Activated T-helper 17 cell treated with anti-CD3 and anti-CD28 coated beads, Interleukin-2, amount 50 U/mL, for 72 hours (primary cell): Measurements from ENCODE around the gene SI. TPM values are rescaled to one million over a fixed set of nuclear protein-coding genes. Genes with fewer than 3 reads are reported as not detected.
"Not testable (repeated sequence)": the region's sequence is repeated elsewhere in the genome, so short reads cannot be mapped to it uniquely, and the experiment has no call there.

Experiments used
- ATAC-seq: fragments of 150-1000 bp; cut with Tn5 transposase; replicated peaks from 2 replicates; pipeline ENCODE4 v1.10.0; 2021; ENCODE audit warnings: mild to moderate bottlenecking, moderate library complexity
- H3K27ac Mint-ChIP-seq: one replicate; pipeline ENCODE4 v1.8.0; 2022; ENCODE audit warnings: mixed read lengths
- H3K27me3 Mint-ChIP-seq: one replicate; pipeline ENCODE4 v1.8.0; 2022; ENCODE audit warnings: mixed read lengths
- H3K36me3 Mint-ChIP-seq: one replicate; pipeline ENCODE4 v1.8.0; 2022; ENCODE audit warnings: low read depth, mild to moderate bottlenecking, mixed read lengths
- H3K4me1 Mint-ChIP-seq: one replicate; pipeline ENCODE4 v1.8.0; 2022; ENCODE audit warnings: mixed read lengths
- H3K4me3 Mint-ChIP-seq: one replicate; pipeline ENCODE4 v1.8.0; 2022; ENCODE audit warnings: mild to moderate bottlenecking, mixed read lengths
- H3K9me3 Mint-ChIP-seq: one replicate; pipeline ENCODE4 v1.8.0; 2022; ENCODE audit warnings: mixed read lengths
- total RNA-seq, 2 donors: library from RNA; stranded (reverse); gene quantifications; one replicate each; pipeline ENCODE4 v1.2.3, GENCODE V29; 2022

SI gene
- total RNA-seq, result not detected

DNA sequence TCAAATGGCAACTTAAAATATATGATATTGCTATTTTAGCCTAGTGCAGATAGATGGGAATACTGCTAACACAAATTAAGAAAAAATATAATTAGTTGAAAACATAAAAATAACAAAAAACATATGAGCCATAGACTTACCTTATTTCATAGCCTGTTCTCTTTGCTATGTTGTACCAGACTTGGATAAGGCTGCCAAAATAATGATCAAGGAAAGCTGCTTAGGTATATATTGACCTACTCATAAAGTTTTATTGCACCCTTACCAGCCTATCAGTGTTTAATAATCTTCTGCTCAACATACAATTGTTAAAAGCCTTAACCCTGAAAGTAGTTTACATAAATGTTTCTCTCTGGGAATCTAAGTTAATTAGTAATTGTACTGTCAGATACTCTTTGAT, at the start of gene SI:
Gene SI (minus strand): TSS at position 204 of the 400 bp plus-strand sequence. CDS start 2,484 bp downstream, outside the sequence.
- Mint-ChIP-seq H3K4me3 (no peak within 1 kb of the TSS), H3K4me1 (no peaks in the 10 kb centered on the region), H3K27ac (no peak within 1 kb of the TSS), H3K27me3 (no peaks in the 10 kb centered on the region), H3K36me3 (no peaks in the 10 kb centered on the region), H3K9me3 (peaks cover 3% of the 10 kb centered on the region)
- no peak for ATAC-seq

DNA sequence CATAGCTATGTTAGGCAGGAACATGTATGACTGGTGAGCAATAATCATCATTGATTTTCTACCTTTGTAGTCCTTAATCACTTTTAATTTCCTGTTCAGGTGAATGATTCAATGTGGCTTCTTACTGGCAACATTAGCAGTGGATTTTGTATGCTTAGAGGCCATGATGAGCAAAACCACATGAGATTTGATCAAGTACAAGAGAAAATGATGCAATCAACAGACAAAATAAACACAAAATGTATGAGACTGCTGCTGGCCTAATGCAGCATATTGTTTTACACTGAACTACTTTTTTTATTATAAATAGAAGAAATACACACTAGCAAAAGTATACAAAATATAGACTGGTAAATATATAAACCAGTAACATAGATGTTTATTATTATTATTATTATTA, 47.5 kb upstream of the SI start:
- Mint-ChIP-seq H3K9me3 (peaks cover 21% of the 10 kb centered on the region), H3K36me3 (no peaks in the 10 kb centered on the region), H3K4me1 (no peaks in the 10 kb centered on the region), H3K27me3 (no peaks in the 10 kb centered on the region), H3K27ac (no peak overlapping the region), H3K4me3 (no peak overlapping the region)
- ATAC-seq, result no peak

- Mint-ChIP-seq H3K27me3 (no peaks in the 10 kb centered on the region), H3K4me3 (no peak overlapping the region), H3K9me3 (peaks cover 2% of the 10 kb centered on the region), H3K4me1 (no peaks in the 10 kb centered on the region), H3K27ac (no peak overlapping the region), H3K36me3 (no peaks in the 10 kb centered on the region)
- ATAC-seq, result no peak
Measured at GRCh38 chr3:165111401-165111800, 33.1 kb upstream of the SI start.

DNA sequence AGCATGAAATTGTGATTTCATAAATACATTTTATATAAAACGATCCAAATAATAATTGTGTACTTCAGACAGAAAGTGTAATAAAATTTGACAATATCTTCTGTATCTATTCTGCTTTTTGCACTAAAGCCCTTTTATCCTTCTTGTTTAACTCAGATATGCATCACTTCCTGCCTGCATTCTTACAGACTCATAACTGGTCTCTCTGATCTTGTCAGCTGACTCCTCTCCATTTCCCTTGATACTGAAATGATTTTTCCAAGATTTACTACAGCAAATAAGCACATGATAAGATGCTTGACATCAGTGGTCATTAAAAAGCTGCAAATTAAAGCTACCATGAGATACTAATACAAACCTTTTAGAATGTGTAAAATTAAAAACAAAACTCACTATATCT, 25.3 kb upstream of the SI start:
- Mint-ChIP-seq H3K4me1 (no peaks in the 10 kb centered on the region), H3K9me3 (peaks cover 3% of the 10 kb centered on the region), H3K27ac (no peak overlapping the region), H3K36me3 (no peaks in the 10 kb centered on the region), H3K27me3 (no peaks in the 10 kb centered on the region), H3K4me3 (no peak overlapping the region)
- no peak for ATAC-seq

GRCh38 chr3:165082650-165083049, 4.4 kb upstream of the SI start:
- Mint-ChIP-seq H3K4me3 (no peak overlapping the region), H3K27ac (no peak overlapping the region), H3K9me3 (no peaks in the 10 kb centered on the region), H3K4me1 (no peaks in the 10 kb centered on the region), H3K36me3 (no peaks in the 10 kb centered on the region), H3K27me3 (no peaks in the 10 kb centered on the region)
- no peak for ATAC-seq

DNA sequence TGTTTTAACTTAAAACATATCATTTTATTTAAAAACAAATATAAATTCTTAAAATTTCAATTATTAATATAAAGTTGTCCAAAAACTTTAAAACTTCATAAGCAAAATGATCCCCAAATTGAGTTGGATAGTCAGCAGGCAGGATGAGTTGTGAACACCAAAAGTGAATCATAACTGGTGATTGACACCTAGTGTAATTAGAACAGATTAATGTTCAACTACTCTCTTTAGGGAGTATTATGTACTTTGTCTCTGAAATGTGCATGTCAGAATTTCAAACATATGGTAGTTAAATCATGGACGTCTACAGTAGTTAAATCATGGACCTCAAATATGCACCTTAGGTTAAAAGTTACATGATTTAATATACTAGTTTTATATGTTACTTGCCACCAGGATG, 2.9 kb upstream of the SI start:
- Mint-ChIP-seq H3K36me3 (no peaks in the 10 kb centered on the region), H3K4me1 (no peaks in the 10 kb centered on the region), H3K4me3 (no peak overlapping the region), H3K9me3 (peaks cover 3% of the 10 kb centered on the region), H3K27me3 (no peaks in the 10 kb centered on the region), H3K27ac (no peak overlapping the region)
- ATAC-seq, result no peak

DNA sequence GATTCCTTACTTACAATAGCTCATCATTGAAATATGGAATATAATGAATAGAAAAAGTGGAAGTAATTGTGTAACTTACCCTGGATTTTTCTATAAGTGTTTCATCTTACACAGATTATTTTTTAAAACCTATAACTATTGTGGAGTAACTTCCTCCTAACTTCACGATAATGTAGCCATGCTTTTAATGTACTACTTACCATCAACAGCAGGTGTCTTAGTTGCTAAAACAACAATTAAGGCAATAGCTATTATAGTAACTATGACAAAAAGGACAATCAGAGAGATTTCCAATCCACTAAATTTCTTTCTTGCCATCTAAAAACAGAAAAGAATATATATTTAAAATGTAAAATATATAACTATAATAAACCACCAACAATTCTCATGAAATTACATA, 2.6 kb downstream of the SI start:
- no peak overlapping the region for H3K4me3 Mint-ChIP-seq
- ATAC-seq, result no peak
- H3K9me3 Mint-ChIP-seq, result peaks cover 10% of the 10 kb centered on the region
- no peak overlapping the region for H3K27ac Mint-ChIP-seq
- no peaks in the 10 kb centered on the region for H3K27me3 Mint-ChIP-seq
- H3K36me3 Mint-ChIP-seq, result no peaks in the 10 kb centered on the region
- no peaks in the 10 kb centered on the region for H3K4me1 Mint-ChIP-seq

GRCh38 chr3:165070682-165071081, 7.6 kb downstream of the SI start:
- peaks cover 12% of the 10 kb centered on the region for H3K9me3 Mint-ChIP-seq
- ATAC-seq, result no peak
- no peaks in the 10 kb centered on the region for H3K36me3 Mint-ChIP-seq
- no peak overlapping the region for H3K4me3 Mint-ChIP-seq
- no peaks in the 10 kb centered on the region for H3K27me3 Mint-ChIP-seq
- H3K4me1 Mint-ChIP-seq, result no peaks in the 10 kb centered on the region
- no peak overlapping the region for H3K27ac Mint-ChIP-seq

GRCh38 chr3:165056510-165056909, 21.8 kb downstream of the SI start:
- Mint-ChIP-seq H3K4me3 (no peak overlapping the region), H3K27ac (no peak overlapping the region), H3K36me3 (no peaks in the 10 kb centered on the region), H3K9me3 (peaks cover 14% of the 10 kb centered on the region), H3K4me1 (no peaks in the 10 kb centered on the region), H3K27me3 (no peaks in the 10 kb centered on the region)
- ATAC-seq, result no peak

GRCh38 chr3:165040186-165040585, 38.1 kb downstream of the SI start:
- ATAC-seq, result no peak
- peaks cover 8% of the 10 kb centered on the region for H3K9me3 Mint-ChIP-seq
- H3K36me3 Mint-ChIP-seq, result no peaks in the 10 kb centered on the region
- no peak overlapping the region for H3K4me3 Mint-ChIP-seq
- H3K27me3 Mint-ChIP-seq, result no peaks in the 10 kb centered on the region
- no peaks in the 10 kb centered on the region for H3K4me1 Mint-ChIP-seq
- H3K27ac Mint-ChIP-seq, result no peak overlapping the region

- Mint-ChIP-seq H3K4me1 (no peaks in the 10 kb centered on the region), H3K9me3 (peaks cover 6% of the 10 kb centered on the region), H3K27ac (no peak overlapping the region), H3K36me3 (no peaks in the 10 kb centered on the region), H3K4me3 (no peak overlapping the region), H3K27me3 (no peaks in the 10 kb centered on the region)
- ATAC-seq, result no peak
Measured at GRCh38 chr3:165011557-165011956, 66.7 kb downstream of the SI start.

- Mint-ChIP-seq H3K9me3 (peaks cover 3% of the 10 kb centered on the region), H3K27me3 (no peaks in the 10 kb centered on the region), H3K4me3 (no peak overlapping the region), H3K36me3 (no peaks in the 10 kb centered on the region), H3K27ac (no peak overlapping the region), H3K4me1 (no peaks in the 10 kb centered on the region)
- no peak for ATAC-seq
Measured at GRCh38 chr3:164984947-164985346, 93.3 kb downstream of the SI start.

DNA sequence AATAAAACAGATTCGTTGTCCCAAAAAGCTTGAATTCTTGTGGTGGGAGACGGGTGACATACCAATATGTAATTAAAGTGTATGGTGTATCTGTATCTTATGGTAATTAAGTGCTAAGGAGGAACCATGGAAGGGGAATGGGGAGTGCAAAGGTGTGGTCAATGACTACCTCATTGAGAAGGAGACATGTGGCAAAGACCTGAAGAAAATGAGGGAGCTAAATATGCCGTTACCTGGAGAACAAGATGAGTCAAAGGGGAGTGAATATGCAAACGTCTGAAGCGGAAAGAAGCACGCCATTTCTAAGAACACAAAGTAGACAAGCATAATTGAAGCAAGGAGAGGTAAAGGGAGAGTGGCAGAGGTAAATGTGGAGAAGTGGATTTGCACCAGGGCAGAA, 115.7 kb downstream of the SI start:
- Mint-ChIP-seq H3K27me3 (no peaks in the 10 kb centered on the region), H3K9me3 (peaks cover 12% of the 10 kb centered on the region), H3K4me3 (no peak overlapping the region), H3K4me1 (no peaks in the 10 kb centered on the region), H3K27ac (no peak overlapping the region), H3K36me3 (no peaks in the 10 kb centered on the region)
- no peak for ATAC-seq

GRCh38 chr3:164952966-164953365, 125.3 kb downstream of the SI start:
- no peaks in the 10 kb centered on the region for H3K36me3 Mint-ChIP-seq
- no peak overlapping the region for H3K27ac Mint-ChIP-seq
- no peaks in the 10 kb centered on the region for H3K27me3 Mint-ChIP-seq
- peaks cover 7% of the 10 kb centered on the region for H3K9me3 Mint-ChIP-seq
- no peak for ATAC-seq
- no peaks in the 10 kb centered on the region for H3K4me1 Mint-ChIP-seq
- H3K4me3 Mint-ChIP-seq, result no peak overlapping the region

GRCh38 chr3:164951403-164951802, 126.9 kb downstream of the SI start:
- not testable (repeated sequence) for H3K36me3 Mint-ChIP-seq, ATAC-seq, H3K27me3 Mint-ChIP-seq

DNA sequence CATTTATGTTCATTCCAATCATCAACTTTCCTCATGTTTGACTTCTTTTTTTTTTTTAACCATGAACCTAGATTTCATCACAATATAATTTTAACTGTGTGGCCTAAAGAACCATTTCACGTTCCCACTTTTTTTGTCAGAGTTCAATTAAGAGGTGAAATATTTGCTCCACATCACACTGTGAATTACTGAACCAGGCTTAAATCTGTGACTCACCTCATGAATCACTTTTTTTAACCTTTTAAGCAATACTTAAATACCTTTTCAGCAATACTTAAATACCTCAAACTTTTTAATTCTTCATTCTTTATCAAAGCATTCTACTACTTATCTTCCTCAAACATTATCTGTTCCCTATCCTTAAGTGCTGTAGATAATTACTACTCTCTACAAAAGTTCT, 137.6 kb downstream of the SI start:
- no peak for ATAC-seq
- no peaks in the 10 kb centered on the region for H3K36me3 Mint-ChIP-seq
- H3K4me3 Mint-ChIP-seq, result no peak overlapping the region
- no peaks in the 10 kb centered on the region for H3K4me1 Mint-ChIP-seq
- no peak overlapping the region for H3K27ac Mint-ChIP-seq
- H3K27me3 Mint-ChIP-seq, result no peaks in the 10 kb centered on the region
- peaks cover 7% of the 10 kb centered on the region for H3K9me3 Mint-ChIP-seq

More at GRCh38 chr3:164951403-164951802, 126.9 kb downstream of the SI start:
- not testable (repeated sequence) for H3K4me3 Mint-ChIP-seq, H3K27ac Mint-ChIP-seq, H3K4me1 Mint-ChIP-seq, H3K9me3 Mint-ChIP-seq
